GM21737 (cell line): Measurements from ENCODE around the gene PELI1.
"Not testable (repeated sequence)": the region's sequence is repeated elsewhere in the genome, so short reads cannot be mapped to it uniquely, and the experiment has no call there.

Source experiments
- ATAC-seq: cut with Tn5 transposase; IDR thresholded peaks from one replicate; pipeline ENCODE4 v1.9.1; 2021; ENCODE audit warnings: mild to moderate bottlenecking, moderate library complexity; ENCODE audit not compliant: unreplicated experiment

The PELI1 gene

DNA sequence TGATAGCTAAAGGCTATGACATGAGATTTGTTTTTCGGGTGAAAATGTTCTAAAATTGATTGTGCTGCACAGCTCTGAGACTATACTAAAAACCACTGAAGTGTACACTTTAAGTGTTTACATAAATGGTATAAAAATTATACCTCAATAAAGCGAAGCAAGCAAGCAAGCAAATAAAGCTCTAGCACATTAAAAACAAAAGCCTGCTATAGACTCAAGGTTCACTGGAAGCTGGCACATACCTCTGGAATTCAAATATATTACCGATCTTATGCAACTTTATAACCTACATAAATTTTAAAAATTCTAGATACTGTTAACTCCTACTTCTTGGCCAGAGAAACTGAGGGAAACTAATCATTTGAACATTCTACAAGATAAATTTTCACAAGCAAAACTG, 20.1 kb downstream of the PELI1 start:
- ATAC-seq: no peak

DNA sequence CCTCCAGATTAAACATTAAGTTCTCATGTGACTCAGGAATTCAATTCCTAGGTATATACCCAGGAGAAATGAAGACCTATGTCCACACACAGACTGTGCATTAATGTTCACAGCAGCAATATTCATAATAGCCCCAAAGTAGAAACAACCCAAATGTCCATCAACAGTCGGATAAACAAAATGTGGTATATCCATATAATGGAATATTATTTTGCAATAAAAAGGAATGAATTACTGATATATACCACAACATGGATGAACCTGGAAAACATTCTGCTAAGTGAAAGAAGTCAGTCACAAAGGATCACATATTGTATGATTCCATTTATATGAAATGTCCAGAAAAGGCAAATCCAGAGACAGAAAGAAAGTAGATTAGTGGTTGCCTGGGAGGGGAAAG, 20.5 kb downstream of the PELI1 start:
- ATAC-seq: no peak

DNA sequence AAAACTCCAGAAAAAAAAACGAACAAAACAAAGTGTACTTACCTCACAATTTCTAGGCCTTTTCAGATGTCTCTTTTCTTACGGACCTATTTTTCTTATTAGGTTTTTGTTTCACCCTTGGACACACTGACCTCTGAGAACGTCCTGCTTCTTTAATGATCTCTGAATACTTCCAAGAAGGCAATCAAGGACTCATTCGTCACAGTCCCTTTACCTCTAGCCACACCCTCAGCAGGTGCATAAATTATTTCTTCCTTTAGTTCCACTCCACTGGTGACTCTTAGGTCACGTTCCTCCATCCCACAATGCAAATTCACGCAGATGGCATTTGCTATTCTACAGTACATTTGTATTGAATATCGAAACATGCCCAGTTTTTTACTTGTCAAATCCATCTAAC, 21.9 kb downstream of the PELI1 start:
- no peak for ATAC-seq

DNA sequence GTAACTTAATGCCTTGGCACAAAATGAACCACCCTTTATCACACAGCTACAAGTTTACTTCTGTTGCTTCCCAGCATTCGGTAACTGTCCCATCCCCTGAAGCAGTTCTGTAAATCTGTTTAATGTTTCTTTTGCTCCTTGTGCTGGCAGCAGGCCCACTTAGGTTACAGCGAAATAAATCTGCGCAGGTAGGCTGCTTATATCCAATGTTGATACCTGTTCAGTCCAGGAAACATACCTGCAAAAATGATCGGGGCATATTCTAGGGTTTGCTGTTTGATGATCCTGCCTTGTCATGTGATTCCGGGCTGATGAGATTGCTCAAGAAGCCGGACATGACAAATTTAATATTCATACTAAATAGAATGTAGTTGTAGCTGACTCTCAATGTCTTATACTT, 23.3 kb downstream of the PELI1 start:
- no peak for ATAC-seq

DNA sequence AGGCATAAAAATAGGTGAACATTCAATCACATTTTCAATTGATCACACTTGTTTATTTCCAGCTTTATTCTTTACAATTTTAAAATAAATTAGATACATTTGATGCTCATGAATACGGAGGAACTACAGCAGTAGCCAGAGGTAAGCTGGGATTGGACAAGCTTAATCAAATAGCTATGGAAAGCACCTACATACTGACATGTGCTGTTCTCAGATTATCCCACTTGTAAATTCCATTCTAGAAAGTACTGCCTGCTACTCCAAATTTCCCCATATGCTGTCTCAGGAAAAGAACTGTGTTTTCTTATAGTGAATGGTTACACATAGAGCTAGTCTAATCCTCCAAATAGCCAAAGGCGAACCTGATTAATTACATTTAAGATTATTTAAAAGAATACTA, 24.2 kb downstream of the PELI1 start:
- ATAC-seq: no peak

DNA sequence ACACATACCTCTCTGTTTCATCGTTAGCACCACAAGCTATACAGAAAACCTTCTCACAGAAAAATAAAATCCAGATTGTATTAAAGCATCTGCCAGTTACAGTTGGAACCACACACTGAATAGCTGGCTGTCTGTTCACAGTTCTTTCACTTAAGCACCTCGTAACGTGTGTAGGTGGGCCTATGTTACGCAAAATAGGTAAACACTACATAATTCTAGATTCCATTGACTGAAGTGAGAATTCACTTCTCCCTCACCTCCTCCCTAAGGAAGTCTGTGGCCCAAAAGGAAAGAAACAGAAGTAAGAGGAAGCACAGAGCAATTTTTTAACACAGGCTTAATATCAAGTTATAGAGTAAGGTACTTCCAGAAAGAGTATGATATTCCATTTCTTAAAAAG, 24.9 kb downstream of the PELI1 start:
- no peak for ATAC-seq

DNA sequence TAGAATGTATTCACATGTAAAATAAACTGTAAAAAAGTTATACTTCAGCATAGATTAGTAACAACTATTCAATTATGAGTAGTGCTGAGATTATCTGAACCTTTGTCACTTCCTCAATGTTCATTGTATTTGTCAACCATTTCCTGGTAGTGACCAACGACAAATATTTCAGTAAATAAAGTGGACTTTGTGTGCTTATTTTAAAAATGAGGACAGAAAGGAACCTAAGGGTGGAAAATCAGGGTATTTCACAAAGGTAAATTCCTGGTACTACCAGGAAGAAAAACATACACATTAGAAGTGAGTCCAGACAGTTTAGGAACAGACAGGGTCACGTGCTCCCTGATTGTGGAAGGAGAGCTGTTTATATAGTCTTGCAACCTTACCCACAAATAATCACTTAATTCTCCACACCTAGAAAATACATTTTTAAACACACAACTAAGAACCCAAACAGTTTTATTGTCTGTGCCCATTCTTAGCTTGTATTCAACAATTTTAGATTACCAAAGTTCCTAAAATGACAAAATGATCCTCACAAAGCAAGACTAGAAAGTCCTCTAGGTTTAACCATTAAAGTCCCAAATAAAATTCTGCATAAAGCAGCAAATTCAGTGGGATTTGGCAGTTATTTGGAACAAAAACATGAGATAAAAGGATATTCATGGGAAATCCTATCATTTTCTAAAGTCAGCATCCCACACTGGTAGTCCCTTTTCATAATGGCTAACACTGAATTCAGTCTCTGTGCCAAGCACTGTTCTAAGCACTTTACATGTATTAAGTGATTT, 28.2 kb downstream of the PELI1 start:
- no peak for ATAC-seq

DNA sequence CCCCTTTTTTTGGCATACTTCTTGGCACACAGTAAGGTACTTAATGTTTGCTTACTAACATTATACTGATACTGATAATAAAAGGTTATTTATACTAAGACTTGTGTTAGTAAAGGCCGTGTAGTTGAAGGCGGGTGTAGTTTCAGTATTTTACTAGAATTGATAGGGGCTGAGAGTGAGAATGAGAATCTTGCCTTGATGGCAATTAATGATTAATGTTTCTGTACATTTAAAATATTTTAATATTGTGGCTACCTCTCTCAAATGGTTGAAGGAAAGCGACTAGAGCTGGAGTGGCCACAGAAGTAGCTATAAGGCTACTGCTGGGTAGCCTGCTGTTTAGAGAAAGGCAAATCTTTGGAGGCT, 29.3 kb downstream of the PELI1 start:
- no peak for ATAC-seq

DNA sequence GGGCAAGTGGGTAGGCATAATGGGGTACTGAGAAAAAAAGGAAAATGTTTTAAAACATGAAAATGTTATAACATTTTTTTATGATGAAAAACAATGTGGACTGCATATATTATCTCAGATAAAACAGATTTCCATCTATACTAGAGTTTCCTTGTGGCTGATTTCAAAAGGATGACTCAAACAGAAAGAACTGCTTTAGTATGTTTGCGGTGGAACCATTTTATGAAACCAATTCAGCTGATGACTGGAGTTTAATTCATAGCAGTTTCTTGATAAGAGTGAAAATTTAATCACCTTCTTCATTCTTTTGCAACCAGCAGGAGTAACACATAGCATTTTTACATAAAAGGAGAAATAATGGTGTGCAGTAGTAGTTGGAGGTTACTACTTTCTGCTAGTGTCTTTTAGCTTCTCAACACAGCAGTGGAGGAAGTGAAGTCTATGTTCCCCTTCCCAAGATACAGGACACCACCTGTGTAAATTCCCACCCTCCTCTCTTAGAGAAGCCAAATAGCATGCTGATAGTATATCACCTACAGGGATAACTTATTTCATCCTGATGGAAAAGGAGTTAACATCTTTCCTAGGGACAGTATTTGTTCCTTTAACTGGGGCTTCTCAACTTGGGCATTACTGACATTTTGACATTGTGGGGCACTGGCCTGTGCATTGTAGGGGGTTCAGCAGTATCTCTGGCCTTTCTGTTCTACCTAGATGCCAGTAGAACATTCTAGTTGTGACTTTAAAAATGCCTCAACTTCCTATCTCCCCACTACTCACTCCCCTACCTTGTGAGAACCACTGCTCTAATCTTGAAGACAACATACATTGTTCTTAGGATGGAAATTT, 29.9 kb downstream of the PELI1 start:
- ATAC-seq: no peak

DNA sequence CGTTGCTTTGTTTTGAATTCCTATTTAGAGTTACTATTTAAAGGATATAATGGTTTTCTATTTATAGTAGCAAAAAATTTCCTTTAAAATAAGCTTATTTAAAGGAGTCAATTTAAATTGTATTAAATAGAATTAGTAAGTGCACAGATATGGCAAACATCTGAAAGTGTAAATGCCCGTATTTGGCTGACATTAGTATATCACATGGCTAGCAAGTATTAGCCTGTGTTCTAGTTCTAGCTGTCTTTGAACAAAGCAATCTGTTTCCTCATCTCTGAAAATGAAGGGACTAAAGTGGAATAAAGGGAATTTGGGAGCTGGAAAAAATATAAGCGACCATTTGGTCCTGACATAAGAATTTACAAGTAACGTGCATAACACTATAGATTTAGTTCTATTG, 32.2 kb downstream of the PELI1 start:
- no peak for ATAC-seq

DNA sequence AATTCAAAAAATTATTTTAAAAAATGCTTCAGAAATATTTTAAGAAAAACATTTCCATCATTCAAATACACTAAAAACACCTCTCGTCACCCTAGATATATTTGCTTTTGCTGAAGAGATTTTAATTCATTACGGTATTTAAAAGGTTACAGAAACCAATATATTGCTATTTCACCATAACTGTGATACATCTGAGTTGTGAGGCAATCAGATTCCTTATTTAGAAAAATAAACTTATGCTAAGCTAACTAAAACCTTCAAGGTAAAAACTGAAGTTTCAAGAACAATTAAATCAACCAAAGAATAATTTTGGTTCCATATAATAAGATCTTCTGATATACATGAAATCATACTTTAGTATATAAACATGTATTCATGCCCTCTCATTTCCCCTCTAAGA, 32.8 kb downstream of the PELI1 start:
- ATAC-seq: no peak

DNA sequence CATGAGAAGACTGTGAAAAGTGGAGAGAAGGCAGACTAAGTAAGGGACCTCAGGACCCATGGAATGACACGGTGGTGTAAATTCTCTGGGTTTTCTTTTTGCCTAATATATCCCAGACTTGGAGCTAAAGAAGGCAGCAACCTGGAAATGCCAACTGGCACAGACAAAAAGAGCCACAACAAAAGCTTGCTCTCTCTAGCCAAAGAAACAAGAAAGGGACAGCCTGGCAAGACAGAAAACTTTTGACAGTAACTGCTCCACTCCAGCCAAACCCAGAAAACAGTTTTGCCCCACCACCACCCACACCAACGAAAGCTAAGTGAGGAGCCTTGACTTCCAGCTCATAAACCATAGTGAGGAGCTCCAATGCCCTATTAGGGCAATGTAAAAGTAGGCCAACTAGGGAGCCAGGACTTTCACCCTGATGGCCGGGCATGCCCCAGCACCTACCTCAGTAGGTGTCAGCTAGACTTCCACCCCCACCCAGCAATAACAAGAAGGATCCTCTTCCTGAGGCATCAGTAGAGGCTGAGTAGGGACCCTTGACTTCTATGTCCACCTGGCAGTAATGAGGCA, 35.5 kb downstream of the PELI1 start:
- ATAC-seq: no peak

DNA sequence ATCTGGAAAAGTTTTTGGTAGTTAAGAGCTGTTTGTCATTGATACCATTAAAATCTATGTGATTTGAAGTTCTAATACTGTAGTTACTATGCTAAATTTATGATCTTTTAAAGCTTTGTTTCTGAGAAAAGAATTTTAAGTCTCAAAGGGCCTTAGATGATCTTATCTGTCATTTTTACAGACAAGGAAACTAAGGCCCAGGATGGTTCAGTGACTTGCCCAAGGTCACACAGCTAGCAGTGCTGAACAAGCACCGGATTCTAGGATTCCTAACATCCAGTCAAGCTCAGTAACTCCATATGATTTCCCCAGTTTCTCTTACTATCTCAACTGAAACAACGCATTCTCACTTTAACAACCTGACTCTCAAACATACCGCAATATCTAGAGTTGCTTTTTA, 37.7 kb downstream of the PELI1 start:
- ATAC-seq: no peak

DNA sequence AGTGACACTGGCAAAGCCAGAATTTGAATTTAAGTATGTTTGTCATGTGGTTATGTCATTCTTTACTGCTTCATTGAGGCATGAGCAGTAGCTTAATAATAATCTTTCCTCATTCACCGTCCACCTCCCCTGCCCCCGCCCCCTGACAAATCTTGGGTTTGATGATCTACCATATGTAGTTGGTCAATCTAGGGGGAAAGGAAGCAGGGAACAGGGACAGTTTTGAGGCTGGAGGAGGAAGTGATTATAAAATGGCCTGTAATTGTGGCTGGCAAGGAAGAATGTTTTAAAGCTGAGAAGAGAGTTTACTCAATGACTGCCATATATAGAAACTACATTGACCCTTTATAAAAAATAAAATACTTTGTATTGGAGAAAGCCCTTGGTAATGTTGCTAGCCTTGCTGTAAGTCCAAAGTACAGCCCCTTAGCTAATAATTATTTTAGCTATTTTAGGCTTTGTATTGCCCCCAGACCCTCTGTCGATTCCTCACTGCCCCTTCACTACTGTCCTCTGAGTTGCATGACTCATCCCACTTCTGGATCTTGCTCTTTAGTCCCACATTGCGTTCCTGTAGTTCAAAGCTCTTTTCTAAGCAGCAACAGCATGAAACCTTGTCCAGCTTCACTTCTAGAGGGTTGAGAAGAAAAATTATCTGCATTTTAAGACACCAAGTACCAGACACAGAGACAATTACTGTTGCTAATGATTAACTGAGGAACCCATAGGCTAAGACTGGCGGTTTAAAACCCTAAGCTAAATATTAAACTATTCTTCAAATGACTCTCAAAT, 38.4 kb downstream of the PELI1 start:
- no peak for ATAC-seq

DNA sequence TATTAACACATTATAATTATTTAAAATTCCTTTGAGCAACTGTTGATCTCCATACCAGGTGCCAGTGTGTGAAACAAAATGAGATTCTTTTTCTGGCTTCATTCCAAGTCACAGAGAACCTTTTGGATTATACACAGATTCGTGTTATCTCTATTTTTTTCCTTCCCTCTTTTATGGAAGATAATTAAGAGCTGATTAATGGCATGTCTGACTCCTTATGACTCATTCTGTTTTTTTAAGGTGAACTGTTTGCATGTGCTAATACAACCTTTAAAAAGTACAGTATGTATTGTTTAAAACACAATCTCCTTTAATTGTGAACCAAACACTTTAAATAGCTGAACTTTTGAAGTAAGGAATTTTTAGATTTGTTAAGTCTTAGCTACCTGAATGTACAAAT, 39.3 kb downstream of the PELI1 start:
- ATAC-seq: no peak

DNA sequence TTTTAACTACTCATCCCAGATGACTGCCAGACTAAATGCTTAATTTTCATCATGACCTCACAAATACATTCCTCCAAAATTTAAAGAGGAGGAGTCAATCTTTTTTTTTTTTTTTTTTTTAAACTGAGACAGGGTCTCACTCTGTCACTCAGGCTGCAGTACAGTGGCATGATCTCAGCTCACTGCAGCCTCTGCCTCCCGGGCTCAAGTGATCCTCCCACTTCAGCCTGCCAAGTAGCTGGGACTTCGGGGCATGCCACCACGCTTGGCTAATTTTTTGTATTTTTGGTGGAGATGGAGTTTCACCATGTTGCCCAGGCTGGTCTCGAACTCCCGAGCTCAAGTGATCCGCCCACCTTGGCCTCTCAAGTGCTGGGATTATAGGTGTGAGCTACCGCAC, 41.5 kb downstream of the PELI1 start:
- not testable (repeated sequence) for ATAC-seq

DNA sequence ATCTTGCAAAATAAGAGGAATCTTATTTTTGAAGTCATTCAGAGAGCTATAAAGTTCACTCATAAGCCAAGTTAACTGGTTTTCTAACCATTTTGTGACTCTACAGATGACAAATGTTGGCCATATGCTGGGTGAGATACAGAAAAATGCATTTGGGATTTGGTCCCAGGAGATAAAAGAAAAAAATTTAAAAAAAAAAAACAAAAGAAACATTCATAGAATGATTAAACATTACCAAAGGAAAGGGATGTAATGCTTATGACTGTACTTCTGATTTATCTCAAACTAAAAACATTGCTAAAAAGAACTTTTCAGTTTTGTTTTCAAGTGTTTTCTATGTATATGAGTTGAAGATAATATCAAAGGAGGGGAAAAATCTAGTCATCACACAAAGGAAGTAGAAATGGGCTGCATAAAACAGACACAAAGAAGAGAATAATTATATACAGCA, 43.1 kb downstream of the PELI1 start:
- peak; percentile 38 for ATAC-seq

DNA sequence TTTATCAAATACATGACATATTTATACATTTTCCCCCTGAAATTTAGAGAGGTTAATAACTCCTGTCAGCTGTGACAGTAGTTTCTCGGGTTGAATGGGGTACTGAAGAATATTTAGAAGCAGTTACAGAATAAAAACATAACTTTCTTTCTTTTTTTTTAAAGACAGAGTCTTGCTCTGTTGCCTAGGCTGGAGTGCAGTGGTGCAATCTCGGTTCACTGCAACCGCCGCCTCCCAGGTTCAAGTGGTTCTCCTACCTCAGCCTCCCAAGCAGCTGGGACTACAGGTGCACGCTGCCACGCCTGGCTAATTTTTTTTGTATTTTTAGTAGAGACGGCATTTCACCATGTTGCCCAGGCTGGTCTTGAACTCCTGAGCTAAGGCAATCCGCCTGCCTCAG, 43.6 kb downstream of the PELI1 start:
- not testable (repeated sequence) for ATAC-seq

DNA sequence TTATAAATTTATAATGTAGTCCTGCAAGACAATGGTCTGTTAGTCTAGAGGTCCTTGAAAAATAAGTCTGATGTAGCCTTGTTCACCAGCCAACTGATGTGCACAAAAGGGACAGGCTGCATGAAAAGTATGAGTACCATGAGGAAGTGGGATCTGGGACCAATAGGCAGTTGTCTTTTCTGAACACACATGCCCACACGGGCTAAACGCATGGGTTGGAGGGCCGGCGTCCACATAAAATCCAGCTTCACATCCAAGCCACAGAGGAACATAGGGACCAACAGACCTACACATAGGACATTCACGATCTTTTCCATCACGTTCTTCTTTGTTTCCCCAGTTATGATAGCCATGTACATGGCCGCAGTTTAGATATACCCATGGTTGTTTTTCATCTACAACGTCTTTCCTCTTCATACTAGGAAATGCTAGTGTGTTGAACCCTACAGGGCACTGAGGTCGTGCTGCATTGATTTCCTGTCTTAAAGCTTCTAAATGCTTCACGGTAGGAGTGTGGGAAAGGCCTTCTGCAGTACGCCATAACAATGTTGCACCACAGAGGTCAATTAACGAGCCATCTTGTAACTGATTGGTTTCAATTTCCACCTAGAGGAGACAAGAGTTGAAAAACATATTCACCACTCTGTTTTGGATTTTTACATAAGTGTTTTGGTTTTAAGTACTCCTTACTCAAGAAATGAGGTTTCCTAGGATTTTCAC, 49.4 kb downstream of the PELI1 start:
- no peak for ATAC-seq

DNA sequence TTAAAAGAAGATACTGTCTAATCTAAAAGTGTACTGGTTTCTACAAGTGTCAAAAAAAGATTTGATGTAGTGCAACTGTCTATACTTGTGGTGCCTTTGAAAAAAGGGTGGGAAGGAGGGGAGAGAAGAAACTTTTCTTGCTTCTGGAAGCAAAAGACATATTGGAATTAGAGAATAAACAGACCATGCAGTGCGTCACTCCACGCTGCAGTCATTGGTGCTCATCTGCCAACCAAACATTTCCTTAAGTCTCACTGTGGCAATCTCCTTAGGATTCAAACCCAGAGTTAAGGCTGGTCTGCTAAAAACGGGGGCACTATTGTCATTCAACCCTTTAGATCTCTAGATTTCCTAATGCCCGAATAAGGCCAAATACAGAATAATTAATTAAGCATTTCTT, 50.9 kb downstream of the PELI1 start:
- ATAC-seq: no peak

DNA sequence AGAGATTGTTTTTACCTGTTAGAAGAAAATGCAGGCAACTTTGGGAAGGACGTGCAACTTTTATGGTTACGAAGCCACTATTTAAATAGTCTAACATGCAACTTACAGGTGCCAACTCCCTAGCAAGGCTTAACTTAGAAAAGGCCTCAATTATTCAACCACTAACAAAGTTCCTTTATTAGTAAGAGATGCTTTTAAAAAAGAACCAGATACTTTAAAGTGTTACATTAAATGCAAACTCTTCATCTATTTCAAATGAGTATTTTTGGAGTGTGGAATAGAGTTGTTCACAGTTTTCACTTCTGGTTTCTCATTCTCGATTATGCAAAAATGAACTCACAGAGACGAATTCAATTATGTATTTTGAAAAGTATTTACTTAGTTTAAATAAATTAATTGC, 51.7 kb downstream of the PELI1 start:
- ATAC-seq: peak; percentile 53
